Measurements from ENCODE around the gene POLD2. TPM values are rescaled to one million over a fixed set of nuclear protein-coding genes. Genes with fewer than 3 reads are reported as not detected.

The POLD2 gene
- total RNA-seq = 103 and 110 TPM in 2 replicates

DNA sequence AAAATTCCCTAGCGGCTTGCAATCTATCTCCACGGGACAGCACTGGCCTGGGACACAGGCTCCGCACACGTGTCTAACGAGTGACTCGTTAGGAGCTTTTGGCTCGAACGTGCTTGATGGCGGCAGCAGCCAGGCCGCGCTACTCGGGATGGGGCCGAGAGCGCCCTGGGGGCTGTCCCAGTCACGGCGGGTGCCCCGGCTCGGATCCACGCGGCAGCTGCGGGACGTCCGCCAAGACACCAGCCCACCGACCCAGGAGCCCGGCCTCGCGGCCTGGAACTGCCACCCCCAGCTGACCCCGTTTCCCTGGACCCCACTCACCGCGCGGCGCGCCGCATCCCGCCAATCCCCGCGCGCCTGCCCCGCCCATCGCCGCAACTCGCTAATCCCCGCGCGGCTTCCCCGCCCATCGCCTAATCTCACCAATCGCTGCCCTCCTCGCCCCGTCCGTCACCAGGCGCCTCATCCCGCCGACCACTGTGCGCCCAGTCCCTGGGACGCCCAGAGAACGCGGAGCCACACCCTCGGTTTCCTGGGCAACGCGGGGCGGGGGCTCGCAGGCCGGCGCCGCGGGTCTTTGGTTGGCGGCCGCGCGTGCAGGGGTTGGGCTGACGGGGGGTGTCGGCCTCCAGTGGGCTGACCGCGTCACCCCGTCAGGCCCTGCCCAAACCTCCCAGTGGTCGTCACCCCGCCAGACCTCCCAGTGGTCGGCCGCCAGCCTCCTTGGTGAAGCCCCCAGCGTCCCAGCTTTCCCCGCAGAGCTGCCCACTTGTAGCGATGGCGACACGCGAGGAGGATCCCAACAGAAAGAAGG, at the start of gene POLD2:
POLD2 (minus strand) TSS at position 359 of the 814 bp plus-strand sequence. CDS start 1,495 bp downstream, outside the sequence.

DNA sequence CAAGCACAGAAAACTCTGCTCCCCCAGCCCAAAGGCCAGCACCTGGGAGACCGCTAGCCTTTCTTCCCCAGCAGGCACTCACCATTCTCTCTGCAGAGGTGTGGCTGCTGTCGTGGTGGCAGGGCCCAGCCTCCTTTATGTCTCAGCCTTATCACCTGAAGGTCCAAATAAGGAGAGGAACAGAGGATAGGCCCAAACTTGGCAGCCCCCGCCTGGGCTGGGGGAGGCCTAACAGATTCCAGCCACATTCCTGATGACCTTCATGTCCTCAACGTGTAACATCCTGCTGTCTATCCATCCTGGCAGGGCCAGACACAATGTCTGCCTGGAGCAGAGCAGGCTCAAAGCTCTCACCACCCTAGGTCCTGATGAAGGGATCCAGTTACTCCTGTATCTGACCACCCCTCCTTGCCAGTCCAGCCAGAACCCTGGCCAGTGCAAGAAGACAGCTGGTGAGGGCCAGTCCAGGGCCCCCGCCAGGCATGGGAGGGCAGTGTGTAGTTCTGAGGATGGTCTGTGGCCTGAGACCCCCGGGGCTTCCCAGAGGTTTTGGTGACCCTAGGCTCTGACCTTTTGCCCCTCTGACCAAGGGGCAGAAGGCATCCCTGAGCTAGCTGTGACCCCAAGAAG, 18.0 kb upstream of the POLD2 start, which contains the start of gene MYL7:
MYL7 (minus strand) TSS at position 112 of the 630 bp plus-strand sequence; CDS start at position 85, 27 bp downstream.

DNA sequence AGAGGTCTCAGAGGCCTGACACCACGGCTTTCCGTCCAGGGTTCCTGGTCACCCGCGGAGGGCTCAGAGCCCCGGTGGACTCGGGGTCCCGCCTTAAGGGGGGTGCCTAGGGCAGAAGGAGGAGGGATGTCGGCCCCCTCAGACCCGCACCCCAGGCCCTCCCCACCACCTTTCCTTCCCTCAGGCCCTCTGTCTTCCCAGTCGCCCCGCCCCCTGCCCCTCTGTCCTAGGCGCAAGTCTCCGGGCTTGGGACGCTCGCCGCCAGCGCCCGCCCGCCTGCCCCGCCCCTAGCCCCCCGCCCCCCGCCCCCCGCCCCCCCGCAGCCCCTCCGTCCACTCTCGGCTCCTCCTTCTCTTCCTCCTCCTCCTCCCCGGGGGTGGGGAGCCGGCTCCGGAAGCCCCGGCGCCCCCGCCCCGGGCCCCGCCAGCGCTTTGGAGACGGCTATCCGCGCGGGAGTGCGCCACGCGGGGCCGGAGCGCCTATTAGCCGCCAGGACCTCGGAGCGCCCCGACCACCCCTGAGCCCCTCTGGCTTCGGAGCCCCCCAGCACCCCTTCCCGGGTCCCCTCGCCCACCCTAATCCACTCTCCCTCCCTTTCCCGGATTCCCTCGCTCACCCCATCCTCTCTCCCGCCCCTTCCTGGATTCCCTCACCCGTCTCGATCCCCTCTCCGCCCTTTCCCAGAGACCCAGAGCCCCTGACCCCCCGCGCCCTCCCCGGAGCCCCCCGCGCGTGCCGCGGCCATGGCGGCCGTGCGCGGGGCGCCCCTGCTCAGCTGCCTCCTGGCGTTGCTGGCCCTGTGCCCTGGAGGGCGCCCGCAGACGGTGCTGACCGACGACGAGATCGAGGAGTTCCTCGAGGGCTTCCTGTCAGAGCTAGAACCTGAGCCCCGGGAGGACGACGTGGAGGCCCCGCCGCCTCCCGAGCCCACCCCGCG, 19.2 kb downstream of the POLD2 start, which contains the start of gene AEBP1:
AEBP1 (plus strand) TSS at position 423 of the 937 bp plus-strand sequence; CDS start at position 744, 321 bp downstream.

DNA sequence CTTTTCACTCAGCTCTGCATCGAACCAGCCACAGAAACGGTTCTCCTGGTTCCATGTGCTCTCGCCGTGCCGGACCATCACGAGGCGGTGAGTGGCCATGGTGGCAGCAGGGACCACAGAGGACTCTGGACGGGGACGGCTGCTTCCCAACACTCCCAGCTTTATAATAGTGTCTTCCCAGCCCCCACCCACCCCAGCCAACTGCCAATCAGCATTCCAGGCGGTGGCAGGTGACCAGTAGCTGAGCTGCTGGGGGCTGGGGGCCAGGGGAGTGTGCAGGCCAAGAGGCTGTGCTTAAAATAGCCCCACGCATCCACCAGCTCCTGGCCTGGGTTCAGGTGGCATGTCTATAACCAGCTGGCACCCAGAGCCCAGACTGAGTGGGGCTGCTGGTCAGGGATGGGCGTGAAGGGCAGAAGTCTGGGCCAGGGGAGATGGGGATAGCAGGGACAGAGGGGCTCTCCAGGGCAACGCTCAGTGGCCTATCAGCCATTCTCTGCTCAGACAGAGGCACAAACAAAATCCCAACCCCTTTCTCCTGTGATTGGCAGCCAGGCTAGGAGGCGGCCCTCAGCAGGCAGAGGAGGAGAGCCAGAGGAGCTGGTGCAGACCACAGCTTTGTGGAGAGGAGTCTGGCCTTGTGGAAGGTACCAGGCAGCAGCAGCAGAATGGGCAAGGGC, 57.8 kb downstream of the POLD2 start, which contains the start of gene PGAM2:
PGAM2 (minus strand) TSS at position 137 of the 680 bp plus-strand sequence; CDS start at position 99, 38 bp downstream.

Other genes starting within 250 kb of the POLD2 start
- gene URGCP, start 217.0 kb downstream of the POLD2 start, total RNA-seq = 33.5 and 37.7 TPM in 2 replicates
- 5.6 and 6.5 TPM in 2 replicates for gene UBE2D4, start 197.1 kb downstream of the POLD2 start, total RNA-seq
- not detected in 2 replicates for gene SPDYE1, start 125.7 kb downstream of the POLD2 start, total RNA-seq
- gene DBNL, start 78.8 kb downstream of the POLD2 start, total RNA-seq = 35.5 and 104 TPM in 2 replicates
- gene PGAM2, start 58.0 kb downstream of the POLD2 start, total RNA-seq = not detected in 2 replicates
- gene POLM, start 41.0 kb downstream of the POLD2 start, total RNA-seq = 6.5 and 7.9 TPM in 2 replicates
- gene AEBP1, start 19.2 kb downstream of the POLD2 start, total RNA-seq = 1.3 and 2.4 TPM in 2 replicates
- gene MYL7, start 17.8 kb upstream of the POLD2 start, total RNA-seq = 0.34 and 0.43 TPM in 2 replicates
- gene GCK, start 65.9 kb upstream of the POLD2 start, total RNA-seq = 0.14 and 0.34 TPM in 2 replicates
- gene YKT6, start 77.4 kb upstream of the POLD2 start, total RNA-seq = 87.1 and 104 TPM in 2 replicates
- gene CAMK2B, start 202.0 kb upstream of the POLD2 start, total RNA-seq = not detected in 2 replicates